Nephron (organoid): Measurements from ENCODE around the gene LSR.
"Not testable (repeated sequence)": the region's sequence is repeated elsewhere in the genome, so short reads cannot be mapped to it uniquely, and the experiment has no call there.

Source experiments
- H3K27ac Mint-ChIP-seq, 3 experiments: 2 replicates each; pipeline ENCODE4 v1.8.0; 2020; ENCODE audit warnings: mixed read lengths in 3 of 3, mild to moderate bottlenecking in 2 of 3, moderate library complexity in 1 of 3
- H3K27me3 Mint-ChIP-seq: 2 replicates; pipeline ENCODE4 v1.8.0; 2021; ENCODE audit warnings: low read depth, mild to moderate bottlenecking, moderate library complexity, mixed read lengths
- H3K36me3 Mint-ChIP-seq: 2 replicates; pipeline ENCODE4 v1.8.0; 2020; ENCODE audit warnings: low read depth, mixed read lengths
- H3K4me1 Mint-ChIP-seq: 2 replicates; pipeline ENCODE4 v1.8.0; 2020; ENCODE audit warnings: mixed read lengths
- H3K4me3 Mint-ChIP-seq, 3 experiments: 2 replicates each; pipeline ENCODE4 v1.8.0; 2020; ENCODE audit warnings: mild to moderate bottlenecking in 3 of 3, mixed read lengths in 3 of 3, moderate library complexity in 2 of 3
- H3K9me3 Mint-ChIP-seq: 2 replicates; pipeline ENCODE4 v1.8.0; 2020; ENCODE audit warnings: mixed read lengths
- CTCF ChIP-seq, 3 experiments: fragments of 200-600 bp; sonication (generic); IDR thresholded peaks; one replicate each; pipeline ENCODE4 v1.5.0; 2021; ENCODE audit warnings: antibody characterized with exemption in 3 of 3; ENCODE audit not compliant: unreplicated experiment in 3 of 3

Gene LSR

DNA sequence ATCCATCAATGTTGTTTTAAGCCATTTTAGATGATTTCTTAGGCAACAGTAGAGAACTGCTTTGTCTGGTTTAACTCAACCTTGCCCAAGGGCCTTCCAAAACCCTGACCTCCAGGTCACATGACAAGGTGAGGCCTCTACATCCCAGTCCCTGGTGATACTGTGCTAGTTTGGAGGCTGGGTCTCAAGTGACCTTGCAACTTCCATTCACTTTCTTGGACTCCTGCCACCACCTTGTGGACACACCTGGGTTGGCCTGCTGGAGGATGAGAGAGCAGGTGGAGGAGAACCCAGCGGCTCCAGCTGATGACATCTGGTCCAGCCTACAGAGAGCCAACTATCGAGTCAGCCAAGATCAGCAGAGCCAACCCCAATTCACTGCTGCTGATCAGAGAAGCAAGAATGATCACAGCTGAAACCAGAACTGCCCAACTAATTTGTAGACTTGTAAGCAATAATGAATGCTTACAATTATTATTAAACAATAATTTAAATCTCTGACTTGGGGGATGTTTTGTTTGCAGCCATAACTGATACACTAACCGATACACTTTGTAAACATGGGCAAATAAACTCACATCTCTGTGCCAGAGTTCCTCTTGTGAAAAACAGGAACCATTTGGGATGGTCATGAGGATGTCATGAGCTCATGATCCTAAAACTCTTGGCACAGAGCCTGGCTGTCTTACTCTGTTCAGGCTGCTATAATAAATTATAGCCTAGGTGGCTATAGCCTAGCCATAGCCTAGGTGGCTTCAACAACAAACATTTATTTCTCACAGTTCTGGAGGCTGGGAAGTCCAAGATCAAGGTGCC, 31.8 kb upstream of the LSR start:
- TF ChIP-seq CTCF (IDR thresholded peaks at IDR 0.05; ENCODE audit: unreplicated experiment in 3 of 3) = no peak
- Mint-ChIP-seq H3K27me3 (peaks cover 13% of the 10 kb centered on the region), H3K27ac (no peak overlapping the region), H3K4me3 (no peak overlapping the region), H3K36me3 (no peaks in the 10 kb centered on the region), H3K4me1 (no peaks in the 10 kb centered on the region), H3K9me3 (peaks cover 10% of the 10 kb centered on the region)

DNA sequence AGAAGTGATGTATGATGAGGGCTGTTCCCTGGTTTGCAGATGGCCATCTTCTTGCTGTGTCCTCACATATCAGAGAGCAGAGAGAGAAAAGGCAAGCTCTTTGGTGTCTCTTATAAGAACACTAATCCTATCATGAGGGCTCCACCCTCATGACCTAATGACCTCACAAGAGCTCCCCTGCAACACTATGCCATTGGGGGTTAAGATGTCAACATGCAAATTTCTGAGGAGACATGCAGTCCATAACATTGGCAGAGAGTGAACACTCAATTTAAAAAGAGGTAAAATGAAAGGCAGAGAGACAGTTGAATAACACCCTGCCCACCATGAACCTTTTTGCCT, 31.2 kb upstream of the LSR start:
- Mint-ChIP-seq H3K9me3 (peaks cover 10% of the 10 kb centered on the region), H3K27me3 (peaks cover 11% of the 10 kb centered on the region), H3K27ac (no peak overlapping the region), H3K4me3 (no peak overlapping the region), H3K36me3 (no peaks in the 10 kb centered on the region), H3K4me1 (no peaks in the 10 kb centered on the region)
- TF ChIP-seq CTCF (IDR thresholded peaks at IDR 0.05; ENCODE audit: unreplicated experiment in 3 of 3) = no peak

- Mint-ChIP-seq H3K27ac (no peak overlapping the region), H3K36me3 (no peaks in the 10 kb centered on the region), H3K27me3 (peaks cover 11% of the 10 kb centered on the region), H3K4me3 (no peak overlapping the region), H3K9me3 (peaks cover 14% of the 10 kb centered on the region), H3K4me1 (no peaks in the 10 kb centered on the region)
- TF ChIP-seq CTCF (IDR thresholded peaks at IDR 0.05; ENCODE audit: unreplicated experiment in 3 of 3) = no peak
Measured at GRCh38 chr19:35219008-35219407, 29.8 kb upstream of the LSR start.

- Mint-ChIP-seq H3K4me1 (no peaks in the 10 kb centered on the region), H3K27me3 (peaks cover 10% of the 10 kb centered on the region), H3K9me3 (peaks cover 14% of the 10 kb centered on the region), H3K4me3 (no peak overlapping the region), H3K36me3 (no peaks in the 10 kb centered on the region), H3K27ac (no peak overlapping the region)
- no peak for TF ChIP-seq CTCF (IDR thresholded peaks at IDR 0.05; ENCODE audit: unreplicated experiment in 3 of 3)
Measured at GRCh38 chr19:35220315-35220921, 28.4 kb upstream of the LSR start.

DNA sequence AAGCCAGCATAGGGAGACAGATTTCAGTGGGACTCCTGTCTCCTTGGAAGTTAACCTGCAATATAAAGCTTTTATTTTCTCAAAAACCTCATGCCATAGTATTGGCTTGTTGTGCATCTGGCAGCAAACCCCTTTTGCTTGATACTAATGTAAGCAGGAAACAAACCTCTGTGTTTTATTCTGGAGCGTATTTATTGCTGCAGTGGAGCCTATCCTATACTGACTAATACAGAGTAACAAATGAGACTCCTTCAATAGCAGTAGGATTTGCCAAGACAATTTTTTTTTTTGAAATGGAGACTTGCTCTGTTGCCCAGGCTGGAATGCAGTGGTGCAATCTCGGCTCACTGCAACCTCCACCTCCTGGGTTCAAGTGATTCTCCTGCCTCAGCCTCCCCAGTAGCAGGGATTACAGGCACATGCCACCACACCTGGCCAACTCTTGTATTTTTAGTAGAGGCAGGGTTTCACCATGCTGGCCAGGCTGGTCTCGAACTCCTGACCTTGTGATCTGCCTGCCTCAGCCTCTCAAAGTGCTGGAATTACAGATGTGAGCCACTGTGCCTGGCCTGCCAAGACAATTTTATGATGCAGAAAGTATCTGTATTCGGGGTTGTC, 27.7 kb upstream of the LSR start:
- H3K27me3 Mint-ChIP-seq, H3K4me1 Mint-ChIP-seq, H3K4me3 Mint-ChIP-seq, H3K27ac Mint-ChIP-seq, H3K36me3 Mint-ChIP-seq: not testable (repeated sequence)
- H3K9me3 Mint-ChIP-seq = peaks cover 14% of the 10 kb centered on the region

- no peak for TF ChIP-seq CTCF (IDR thresholded peaks at IDR 0.05; ENCODE audit: unreplicated experiment in 3 of 3)
- Mint-ChIP-seq H3K9me3 (peaks cover 13% of the 10 kb centered on the region), H3K27ac (no peak overlapping the region), H3K27me3 (peaks cover 14% of the 10 kb centered on the region), H3K36me3 (no peaks in the 10 kb centered on the region), H3K4me1 (no peaks in the 10 kb centered on the region), H3K4me3 (no peak overlapping the region)
Measured at GRCh38 chr19:35222373-35223015, 26.3 kb upstream of the LSR start.
